Placental pericyte (primary cell): ENCODE data around the gene EIF5A. TPM values are rescaled to one million over a fixed set of nuclear protein-coding genes. Genes with fewer than 3 reads are reported as not detected.

ENCODE experiments used
- small RNA-seq: library from RNA; depleted of rRNA; stranded (forward); fragments of <200 nt; gene quantifications from one replicate; pipeline ENCODE3, GENCODE V24; 2012; ENCODE audit warnings: low replicate concordance
- total RNA-seq: library from RNA; depleted of rRNA; stranded (reverse); fragments of >200 nt; gene quantifications from 2 replicates; pipeline ENCODE4 v1.2.3, GENCODE V29; 2012

EIF5A gene
- total RNA-seq, result 599 and 1,060 TPM in 2 replicates

DNA sequence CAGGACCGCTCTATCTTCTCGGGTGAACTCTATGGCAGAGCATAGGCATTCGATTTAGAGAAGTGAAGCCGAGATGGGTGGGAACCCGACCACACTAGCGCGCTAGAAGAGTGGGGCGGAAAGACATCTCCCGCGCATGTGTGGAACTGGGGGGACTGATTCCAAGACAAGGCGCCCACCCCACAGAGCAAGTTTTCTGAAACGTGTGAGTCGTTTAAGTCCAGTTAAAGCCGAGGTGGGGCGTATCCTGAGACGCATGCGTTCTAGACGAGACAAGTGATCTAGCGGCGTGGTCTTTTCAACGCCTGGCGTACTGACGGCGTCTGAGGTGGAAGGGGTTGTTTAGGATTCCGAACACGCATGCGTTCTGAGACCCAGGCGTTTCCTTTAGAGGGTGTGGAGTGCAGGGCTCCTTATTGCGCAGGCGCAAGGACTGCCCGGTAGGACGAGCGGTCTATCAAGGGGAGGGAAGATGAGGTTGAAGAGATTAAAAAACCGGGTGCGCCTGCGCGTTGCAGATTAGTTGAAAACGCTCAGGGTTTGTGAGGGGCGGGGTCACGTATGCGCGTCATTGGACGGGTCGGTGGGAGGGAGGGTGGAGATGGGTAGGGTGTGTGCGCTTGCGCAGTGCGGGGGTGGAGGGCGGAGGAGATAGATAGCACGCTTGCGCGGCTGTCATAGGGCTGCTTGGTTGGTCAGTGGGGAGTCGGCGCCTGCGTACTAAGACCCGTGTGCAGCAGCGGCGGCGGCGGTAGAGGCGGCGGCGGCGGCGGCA lies at the start of gene EIF5A:
Gene EIF5A (plus strand): TSS at position 718 of the 775 bp plus-strand sequence. CDS start 2,008 bp downstream, outside the sequence.

DNA sequence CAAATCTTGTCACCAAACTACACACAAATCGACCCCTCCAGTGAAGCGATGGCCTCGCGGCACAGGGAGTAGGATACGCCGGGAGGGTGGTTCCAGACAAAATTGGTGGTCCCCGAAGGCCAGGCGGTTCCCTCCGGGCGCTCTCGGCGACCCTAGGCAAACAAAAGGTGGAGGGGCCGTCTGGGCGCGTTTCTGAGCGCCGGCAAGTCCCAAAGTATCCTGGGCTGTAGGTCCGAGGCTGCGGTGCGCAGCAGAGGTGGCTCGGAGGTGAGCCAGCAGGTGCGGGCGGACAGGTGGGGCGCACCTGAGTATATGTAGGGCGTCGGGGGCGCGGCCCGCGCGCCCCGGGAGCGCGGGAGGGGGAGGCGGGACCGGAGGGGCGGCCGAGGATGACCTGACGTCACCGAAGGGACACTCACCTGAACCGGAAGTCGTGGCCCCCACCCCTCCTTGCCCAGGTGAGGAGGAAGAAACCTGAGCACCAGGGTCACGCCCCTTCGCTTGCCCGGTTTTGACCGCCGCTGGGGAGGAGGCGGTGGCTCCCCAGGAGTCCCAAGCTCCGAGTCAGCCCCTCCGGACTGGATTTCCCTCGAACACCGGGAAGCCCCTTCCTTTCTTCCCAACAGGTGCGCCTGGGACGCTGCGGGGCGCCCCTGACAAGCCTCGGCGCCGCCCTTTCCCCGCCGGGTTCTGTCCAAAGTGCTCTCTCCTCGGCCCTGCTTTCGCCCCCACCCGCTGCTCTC lies 45.1 kb upstream of the EIF5A start, which contains the start of gene CLDN7:
Gene CLDN7 (minus strand): TSS at position 287 of the 743 bp plus-strand sequence. CDS start 435 bp downstream, outside the sequence.

DNA sequence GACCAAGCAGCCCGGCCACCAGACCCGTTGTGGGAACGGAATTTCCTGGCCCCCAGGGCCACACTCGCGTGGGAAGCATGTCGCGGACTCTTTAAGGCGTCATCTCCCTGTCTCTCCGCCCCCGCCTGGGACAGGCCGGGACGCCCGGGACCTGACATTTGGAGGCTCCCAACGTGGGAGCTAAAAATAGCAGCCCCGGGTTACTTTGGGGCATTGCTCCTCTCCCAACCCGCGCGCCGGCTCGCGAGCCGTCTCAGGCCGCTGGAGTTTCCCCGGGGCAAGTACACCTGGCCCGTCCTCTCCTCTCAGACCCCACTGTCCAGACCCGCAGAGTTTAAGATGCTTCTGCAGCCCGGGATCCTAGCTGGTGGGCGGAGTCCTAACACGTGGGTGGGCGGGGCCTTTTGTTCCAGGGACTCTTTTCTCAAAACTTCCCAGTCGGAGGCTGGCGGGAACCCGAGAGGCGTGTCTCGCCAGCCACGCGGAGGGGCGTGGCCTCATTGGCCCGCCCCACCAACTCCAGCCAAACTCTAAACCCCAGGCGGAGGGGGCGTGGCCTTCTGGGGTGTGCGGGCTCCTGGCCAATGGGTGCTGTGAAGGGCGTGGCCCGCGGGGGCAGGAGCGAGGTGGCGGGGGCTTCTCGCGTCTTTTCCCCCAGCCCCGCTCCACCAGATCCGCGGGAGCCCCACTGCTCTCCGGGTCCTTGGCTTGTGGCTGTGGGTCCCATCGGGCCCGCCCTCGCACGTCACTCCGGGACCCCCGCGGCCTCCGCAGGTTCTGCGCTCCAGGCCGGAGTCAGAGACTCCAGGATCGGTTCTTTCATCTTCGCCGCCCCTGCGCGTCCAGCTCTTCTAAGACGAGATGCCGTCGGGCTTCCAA lies 26.1 kb upstream of the EIF5A start, which contains the start of gene SLC2A4:
Gene SLC2A4 (plus strand): TSS at position 645 of the 879 bp plus-strand sequence. CDS start 217 bp downstream, at position 862.

DNA sequence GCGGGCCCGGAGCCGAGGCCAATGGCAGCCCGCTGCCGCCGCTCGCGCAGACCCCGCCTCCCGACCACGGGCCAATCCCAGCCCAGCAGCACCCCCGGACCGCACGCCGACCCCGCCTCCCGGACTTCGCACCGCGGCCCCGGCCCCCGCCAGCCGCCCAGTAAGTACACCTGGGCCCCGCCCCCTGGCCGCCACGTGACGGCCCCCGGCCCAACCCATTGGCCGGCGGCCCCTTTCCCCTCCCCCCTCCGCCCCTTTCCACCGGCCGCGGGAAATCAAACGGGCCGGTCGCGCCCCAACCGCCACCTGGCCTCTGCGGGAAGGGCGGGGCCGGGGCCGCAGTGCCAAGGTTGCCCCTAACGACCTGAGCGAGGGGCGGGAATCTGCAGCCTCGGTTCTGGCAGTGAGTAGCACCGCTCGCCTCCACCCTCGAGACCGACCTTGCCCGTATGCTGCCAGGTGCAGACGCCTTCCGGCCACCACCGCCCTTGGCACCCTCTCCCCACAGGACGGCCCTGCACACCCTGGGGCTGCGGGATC lies 12.7 kb upstream of the EIF5A start, which contains the start of gene YBX2:
Gene YBX2 (minus strand): TSS at position 26 of the 540 bp plus-strand sequence. CDS start 139 bp downstream, outside the sequence.

DNA sequence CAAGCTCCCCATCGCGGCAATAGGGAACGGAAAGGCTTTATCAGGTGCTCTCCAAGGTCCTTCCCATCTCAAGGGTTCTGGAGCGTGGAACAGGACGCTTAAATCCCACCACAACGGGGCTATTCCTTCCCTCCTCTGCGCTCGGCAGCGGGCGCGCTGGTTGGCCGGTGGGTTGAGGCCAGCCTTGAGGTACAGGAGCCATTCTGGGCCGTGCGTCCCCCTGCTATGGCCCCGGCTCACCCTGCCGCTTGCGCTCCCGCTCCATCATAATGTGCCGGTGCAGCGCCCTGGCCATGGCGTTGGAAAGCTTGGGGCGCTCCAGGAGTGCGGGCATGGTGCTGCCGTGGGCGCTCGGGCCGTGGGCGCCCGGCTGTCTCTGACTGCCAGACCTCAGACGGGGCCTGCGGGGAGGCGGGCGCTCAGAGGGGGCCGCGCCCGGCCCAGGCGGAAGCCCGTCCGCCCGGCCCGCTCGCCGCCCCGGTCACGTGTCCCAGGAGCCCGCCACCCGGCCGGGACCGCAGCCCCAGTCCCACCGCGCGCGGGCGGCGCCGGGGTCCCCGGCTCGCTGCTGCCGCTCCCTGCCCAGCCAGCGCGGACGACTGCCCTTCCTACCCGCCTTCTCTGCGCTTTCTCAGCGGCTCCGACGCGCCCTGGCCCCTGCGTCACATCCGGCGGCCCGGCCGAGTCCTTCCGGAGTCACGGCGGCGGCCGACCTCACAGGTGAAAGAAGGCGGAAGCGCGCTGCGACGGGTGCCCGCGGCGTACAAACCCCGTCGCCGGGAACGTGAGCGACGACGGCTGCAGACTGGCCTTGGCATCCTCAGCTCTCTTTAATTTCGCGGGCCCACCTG lies 7.5 kb downstream of the EIF5A start, which contains the start of gene GPS2:
Gene GPS2 (minus strand): TSS at position 642 of the 851 bp plus-strand sequence. CDS start 308 bp downstream, at position 334.

DNA sequence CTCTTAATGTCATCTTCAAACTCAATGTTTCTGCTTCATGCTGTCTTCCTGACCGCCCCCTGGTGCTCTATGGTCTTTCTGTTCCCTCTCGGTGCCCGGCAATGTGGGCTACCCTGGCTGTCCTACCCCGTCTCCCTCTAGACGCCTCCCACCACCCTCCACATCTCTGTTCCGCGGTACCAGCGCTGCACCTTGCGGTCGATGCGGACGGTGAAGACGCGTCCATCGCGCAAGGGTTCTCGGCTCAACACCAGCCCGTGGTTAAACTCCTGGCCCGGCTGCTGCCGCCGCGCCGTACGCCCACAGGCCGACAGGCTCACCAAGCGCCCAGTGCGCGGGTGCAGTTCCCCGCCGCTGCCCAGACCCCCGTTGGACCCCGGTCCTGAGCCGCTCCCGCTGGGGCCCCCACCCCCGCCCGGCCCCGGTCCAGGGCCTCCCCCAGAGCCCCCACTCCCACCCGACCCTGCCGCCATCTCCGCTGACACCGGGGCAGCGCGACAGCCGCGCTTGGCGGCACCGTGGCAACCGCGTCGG lies 21.5 kb downstream of the EIF5A start, which contains the start of gene NEURL4:
Gene NEURL4 (minus strand): TSS at position 496 of the 534 bp plus-strand sequence. CDS start 23 bp downstream, at position 473.

DNA sequence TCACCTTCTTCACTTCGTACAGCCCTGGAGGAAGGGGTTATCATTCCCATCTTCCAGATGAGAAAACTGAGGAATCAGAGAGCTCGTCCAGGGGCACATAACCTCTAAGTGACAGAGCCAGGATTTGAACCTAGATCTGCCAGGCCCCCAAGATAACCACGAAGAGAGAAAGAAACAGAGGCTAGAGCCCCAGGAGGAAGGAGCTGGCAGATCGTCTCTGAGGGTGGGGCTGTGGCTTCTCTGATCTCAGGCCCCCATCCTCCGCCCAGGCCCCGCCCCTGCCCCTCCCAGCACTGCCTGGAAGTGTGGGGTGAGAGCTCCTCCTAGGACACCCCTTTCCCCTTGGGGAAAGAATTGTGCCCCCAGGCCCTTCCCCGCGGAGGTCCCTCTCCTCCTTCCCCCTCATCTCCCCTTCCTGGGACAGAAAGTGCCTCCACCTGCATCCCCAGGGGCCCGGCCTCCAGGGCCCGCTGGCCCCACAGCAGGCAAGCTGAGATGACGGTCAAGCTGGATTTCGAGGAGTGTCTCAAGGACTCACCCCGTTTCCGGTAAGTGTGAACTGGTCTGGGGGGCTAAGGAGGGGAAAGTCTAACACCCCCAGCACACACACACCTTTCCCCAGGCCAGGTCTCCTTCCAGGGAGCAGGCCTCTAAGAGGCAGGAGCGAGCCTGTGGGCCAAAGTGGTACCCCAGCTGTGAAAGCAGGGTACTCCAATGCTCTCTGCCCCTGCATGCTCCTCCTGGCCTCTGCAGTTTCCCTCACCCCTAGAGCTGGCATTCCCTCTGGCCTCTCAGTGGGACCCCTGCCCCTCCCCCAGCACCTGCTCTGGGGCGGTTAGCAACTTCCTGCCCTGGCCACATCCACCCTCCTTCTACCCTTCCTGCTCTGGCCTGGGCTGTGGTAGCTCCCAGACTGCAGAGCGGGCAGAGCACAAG lies 29.1 kb downstream of the EIF5A start, which contains the start of gene ACAP1:
Gene ACAP1 (plus strand): TSS at position 290 of the 936 bp plus-strand sequence. CDS start 206 bp downstream, at position 496.

DNA sequence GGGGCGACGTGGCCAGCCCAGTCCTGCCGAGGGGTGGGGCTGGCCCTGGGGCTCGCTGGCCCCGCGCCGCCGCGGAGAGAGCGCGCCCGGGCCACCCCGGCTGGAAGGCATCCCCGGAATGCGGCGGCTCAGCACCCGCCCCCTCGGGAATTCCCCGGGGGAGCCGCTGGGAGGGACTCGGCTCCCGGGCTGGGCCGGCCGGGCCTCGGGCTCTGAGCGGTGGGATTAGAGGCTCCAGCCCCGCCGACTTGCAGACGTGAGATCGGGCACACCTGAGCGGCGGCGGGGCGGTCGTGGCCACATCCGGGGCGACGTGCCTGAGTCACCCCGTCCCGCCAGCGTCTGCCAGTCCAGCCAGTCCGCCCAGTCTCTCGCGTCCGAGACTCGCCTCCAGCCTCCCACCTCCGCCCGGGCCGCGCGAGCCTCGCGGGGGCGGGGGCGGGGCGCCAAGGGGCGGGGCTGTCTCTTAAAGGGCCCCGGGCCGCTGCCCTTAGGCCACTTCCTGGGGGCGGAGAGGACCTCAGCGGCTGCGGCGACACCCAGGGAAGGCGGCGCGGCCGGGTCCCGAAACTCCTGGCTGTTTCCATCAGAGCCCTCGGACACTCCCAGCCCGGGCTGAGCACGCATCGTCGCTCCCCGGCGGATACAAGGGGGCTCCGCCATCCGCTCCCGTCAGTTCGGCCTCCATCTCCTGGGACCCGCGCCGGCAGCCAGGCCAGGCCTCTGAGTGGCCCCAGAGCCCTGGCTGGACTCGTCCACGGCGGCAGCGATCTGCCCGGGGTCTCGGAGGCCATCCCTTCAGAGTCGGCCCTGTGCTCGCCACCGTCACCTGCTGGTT lies 44.5 kb downstream of the EIF5A start, which contains the start of gene KCTD11:
Gene KCTD11 (plus strand): TSS at position 498 of the 838 bp plus-strand sequence.

DNA sequence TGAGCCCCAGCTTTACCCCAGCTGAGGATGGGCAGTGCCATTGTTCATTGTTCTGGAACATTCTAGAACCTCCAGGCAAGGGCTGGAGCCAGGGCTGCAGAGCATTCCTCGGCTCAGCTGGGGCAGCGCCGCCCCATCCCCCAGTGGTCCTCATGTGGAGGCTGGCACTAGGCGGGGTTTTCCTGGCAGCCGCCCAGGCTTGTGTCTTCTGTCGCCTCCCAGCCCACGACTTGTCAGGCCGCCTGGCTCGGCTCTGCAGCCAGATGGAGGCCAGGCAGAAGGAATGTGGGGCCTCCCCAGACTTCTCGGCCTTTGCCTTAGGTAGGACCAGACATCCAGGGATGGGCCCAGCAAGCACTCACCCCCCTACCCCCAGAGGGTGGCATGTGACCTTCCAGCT lies 47.6 kb downstream of the EIF5A start, which contains the start of gene TMEM95:
Gene TMEM95 (plus strand): TSS at position 104 of the 400 bp plus-strand sequence. CDS start 49 bp downstream, at position 153.

Small RNA genes lying within 50 kb of the gene (small RNA-seq; reads per million reads assigned to genes)
- gene AC026954.2 (not detected), gene RF00019 (not detected)

Other genes starting within 250 kb of the EIF5A start
- gene CLEC10A, start 227.4 kb upstream of the EIF5A start, total RNA-seq, result not detected in 2 replicates
- not detected in 2 replicates for gene ASGR2, start 192.8 kb upstream of the EIF5A start, total RNA-seq
- 0.86 and 1.5 TPM in 2 replicates for gene ASGR1, start 128.3 kb upstream of the EIF5A start, total RNA-seq
- 17.7 and 22.3 TPM in 2 replicates for gene DLG4, start 87.8 kb upstream of the EIF5A start, total RNA-seq
- gene ACADVL, start 87.7 kb upstream of the EIF5A start, total RNA-seq, result 126 and 188 TPM in 2 replicates
- gene DVL2, start 73.1 kb upstream of the EIF5A start, total RNA-seq, result 82.8 and 90.8 TPM in 2 replicates
- gene PHF23, start 68.2 kb upstream of the EIF5A start, total RNA-seq, result 46.1 and 64.1 TPM in 2 replicates
- 124 and 548 TPM in 2 replicates for gene GABARAP, start 65.2 kb upstream of the EIF5A start, total RNA-seq
- 38.7 and 47.4 TPM in 2 replicates for gene CTDNEP1, start 55.9 kb upstream of the EIF5A start, total RNA-seq
- gene ELP5, start 55.4 kb upstream of the EIF5A start, total RNA-seq, result 27.4 and 44.0 TPM in 2 replicates
- 2.6 and 7.4 TPM in 2 replicates for gene CLDN7, start 45.1 kb upstream of the EIF5A start, total RNA-seq
- 0.22 TPM in 1 of 2 replicates, not detected in the other for gene SLC2A4, start 25.9 kb upstream of the EIF5A start, total RNA-seq
- gene YBX2, start 13.0 kb upstream of the EIF5A start, total RNA-seq, result not detected in 2 replicates
- 52.5 and 65.7 TPM in 2 replicates for gene GPS2, start 7.7 kb downstream of the EIF5A start, total RNA-seq
- 22.1 and 25.2 TPM in 2 replicates for gene NEURL4, start 21.7 kb downstream of the EIF5A start, total RNA-seq
- gene ACAP1, start 28.9 kb downstream of the EIF5A start, total RNA-seq, result 0.22 TPM in 1 of 2 replicates, not detected in the other
- 7.2 and 7.7 TPM in 2 replicates for gene KCTD11, start 44.5 kb downstream of the EIF5A start, total RNA-seq
- not detected in 2 replicates for gene TMEM95, start 47.5 kb downstream of the EIF5A start, total RNA-seq
- gene TNK1, start 73.5 kb downstream of the EIF5A start, total RNA-seq, result 0.22 TPM in 1 of 2 replicates, not detected in the other
- gene PLSCR3, start 86.9 kb downstream of the EIF5A start, total RNA-seq, result 23.6 and 28.1 TPM in 2 replicates
- gene TMEM256, start 96.5 kb downstream of the EIF5A start, total RNA-seq, result 33.3 and 54.4 TPM in 2 replicates
- gene NLGN2, start 100.2 kb downstream of the EIF5A start, total RNA-seq, result 5.2 and 5.7 TPM in 2 replicates
- gene SPEM1, start 112.7 kb downstream of the EIF5A start, total RNA-seq, result not detected in 2 replicates
- gene SPEM2, start 118.0 kb downstream of the EIF5A start, total RNA-seq, result not detected in 2 replicates
- gene SPEM3, start 121.2 kb downstream of the EIF5A start, total RNA-seq, result not detected in 2 replicates
- gene TMEM102, start 127.8 kb downstream of the EIF5A start, total RNA-seq, result 1.1 and 2.1 TPM in 2 replicates
- under 0.01 and 0.44 TPM in 2 replicates for gene FGF11, start 131.9 kb downstream of the EIF5A start, total RNA-seq
- gene CHRNB1, start 137.4 kb downstream of the EIF5A start, total RNA-seq, result 2.9 and 3.3 TPM in 2 replicates
- 24.3 and 35.8 TPM in 2 replicates for gene ZBTB4, start 172.0 kb downstream of the EIF5A start, total RNA-seq
- gene SLC35G6, start 173.8 kb downstream of the EIF5A start, total RNA-seq, result not detected in 2 replicates
- gene POLR2A, start 176.7 kb downstream of the EIF5A start, total RNA-seq, result 75.7 and 125 TPM in 2 replicates
- 10.2 and 10.7 TPM in 2 replicates for gene TNFSF12, start 241.4 kb downstream of the EIF5A start, total RNA-seq